Mesenchymal stem cell (in vitro differentiated cells and primary cell): ENCODE measurements around the gene PODNL1.

Experiments used
- DNase-seq: peaks from one replicate; pipeline ENCODE4 v3.0.0-alpha.2; 2013
- H2AFZ ChIP-seq: one replicate; pipeline ENCODE4 v1.6.1; 2013; ENCODE audit warnings: low read depth, mild to moderate bottlenecking, control low read depth, inconsistent platforms, low read length, moderate library complexity
- H2AK5ac ChIP-seq: 2 replicates; pipeline ENCODE4 v1.6.1; 2013; ENCODE audit warnings: low read length, moderate library complexity, mild to moderate bottlenecking, inconsistent platforms; ENCODE audit not compliant: severe bottlenecking
- H2BK120ac ChIP-seq: one replicate; pipeline ENCODE4 v1.6.1; 2013; ENCODE audit warnings: low read depth, mild to moderate bottlenecking, inconsistent platforms, low read length, moderate library complexity
- H2BK12ac ChIP-seq, 2 experiments: one replicate each; pipeline ENCODE4 v1.6.1; 2013; ENCODE audit warnings: inconsistent platforms in 2 of 2, low read length in 2 of 2, mild to moderate bottlenecking in 2 of 2, moderate library complexity in 2 of 2, control low read depth in 1 of 2
- H2BK15ac ChIP-seq: one replicate; pipeline ENCODE4 v1.6.1; 2013; ENCODE audit warnings: mild to moderate bottlenecking, low read depth, inconsistent platforms; ENCODE audit not compliant: poor library complexity, severe bottlenecking
- H2BK5ac ChIP-seq: 2 replicates; pipeline ENCODE4 v1.6.1; 2013; ENCODE audit warnings: low read depth, mild to moderate bottlenecking, low read length, control low read depth, inconsistent platforms; ENCODE audit not compliant: poor library complexity, severe bottlenecking
- H3K14ac ChIP-seq, 2 experiments: one replicate each; pipeline ENCODE4 v1.6.1; 2013; ENCODE audit warnings: inconsistent platforms in 2 of 2, low read length in 2 of 2, control low read depth in 1 of 2, mild to moderate bottlenecking in 1 of 2, moderate library complexity in 1 of 2
- H3K18ac ChIP-seq, 2 experiments: one replicate each; pipeline ENCODE4 v1.6.1; 2013; ENCODE audit warnings: inconsistent platforms in 2 of 2, low read length in 2 of 2, control low read depth in 1 of 2, low read depth in 1 of 2, mild to moderate bottlenecking in 1 of 2
- H3K23ac ChIP-seq, 2 experiments: one replicate each; pipeline ENCODE4 v1.6.1; 2013; ENCODE audit warnings: inconsistent platforms in 2 of 2, low read length in 2 of 2, mild to moderate bottlenecking in 2 of 2, moderate library complexity in 2 of 2, control low read depth in 1 of 2
- H3K27ac ChIP-seq: 2 replicates; pipeline ENCODE4 v1.5.1; 2013; ENCODE audit warnings: mild to moderate bottlenecking, moderate library complexity, low read length, control low read depth, inconsistent platforms; ENCODE audit not compliant: poor library complexity, severe bottlenecking
- H3K27me3 ChIP-seq, 2 experiments: 2 replicates each; pipeline versions ENCODE4 v1.6.1 to v1.7.0; 2013; ENCODE audit warnings: low read length in 2 of 2, mild to moderate bottlenecking in 2 of 2, moderate library complexity in 2 of 2, control low read depth in 1 of 2, inconsistent platforms in 1 of 2; ENCODE audit not compliant: control insufficient read depth in 1 of 2, insufficient read depth in 1 of 2
- H3K36me3 ChIP-seq, 2 experiments: 2 replicates each; pipeline versions ENCODE4 v1.6.1 to v1.7.0; 2013; ENCODE audit warnings: low read length in 2 of 2, control low read depth in 1 of 2, inconsistent platforms in 1 of 2, low read depth in 1 of 2, mild to moderate bottlenecking in 1 of 2; ENCODE audit not compliant: insufficient read depth in 2 of 2, control insufficient read depth in 1 of 2
- H3K4ac ChIP-seq, 2 experiments: one replicate each; pipeline ENCODE4 v1.6.1; 2013; ENCODE audit warnings: inconsistent platforms in 2 of 2, low read length in 2 of 2, mild to moderate bottlenecking in 2 of 2, moderate library complexity in 2 of 2, control low read depth in 1 of 2, low read depth in 1 of 2
- H3K4me1 ChIP-seq: 2 replicates; pipeline ENCODE4 v1.6.1; 2013; ENCODE audit warnings: low read depth, low read length, control low read depth; ENCODE audit not compliant: control insufficient read depth, insufficient read depth
- H3K4me2 ChIP-seq: 2 replicates; pipeline ENCODE4 v1.6.1; 2013; ENCODE audit warnings: low read length, mild to moderate bottlenecking, inconsistent platforms; ENCODE audit not compliant: poor library complexity, severe bottlenecking
- H3K4me3 ChIP-seq, 2 experiments: 2 replicates each; pipeline versions ENCODE4 v1.5.1 to v1.7.0; 2013; ENCODE audit warnings: low read length in 2 of 2, mild to moderate bottlenecking in 2 of 2, control low read depth in 1 of 2, low read depth in 1 of 2; ENCODE audit not compliant: insufficient read depth in 1 of 2
- H3K79me1 ChIP-seq: replicated peaks from 2 replicates; pipeline ENCODE4 v1.6.1; 2013; ENCODE audit warnings: mild to moderate bottlenecking, control low read depth, low read length, inconsistent platforms; ENCODE audit not compliant: poor library complexity, severe bottlenecking
- H3K9ac ChIP-seq: 2 replicates; pipeline ENCODE4 v1.7.0; 2013; ENCODE audit warnings: mild to moderate bottlenecking, low read length, moderate library complexity
- H3K9me3 ChIP-seq: 2 replicates; pipeline ENCODE4 v1.7.0; 2013; ENCODE audit warnings: mild to moderate bottlenecking, low read length; ENCODE audit not compliant: control insufficient read depth
- H4K8ac ChIP-seq: one replicate; pipeline ENCODE4 v1.6.1; 2013; ENCODE audit warnings: inconsistent platforms, mild to moderate bottlenecking, low read length, moderate library complexity
- H4K91ac ChIP-seq: one replicate; pipeline ENCODE4 v1.6.1; 2013; ENCODE audit warnings: mild to moderate bottlenecking, low read length, inconsistent platforms
- WGBS: methylation state at CpG from one replicate; pipeline ENCODE4 v1.1.7; 2013; ENCODE audit warnings: mixed read lengths; 5-methylcytosine and 5-hydroxymethylcytosine counted together

The PODNL1 gene

DNA sequence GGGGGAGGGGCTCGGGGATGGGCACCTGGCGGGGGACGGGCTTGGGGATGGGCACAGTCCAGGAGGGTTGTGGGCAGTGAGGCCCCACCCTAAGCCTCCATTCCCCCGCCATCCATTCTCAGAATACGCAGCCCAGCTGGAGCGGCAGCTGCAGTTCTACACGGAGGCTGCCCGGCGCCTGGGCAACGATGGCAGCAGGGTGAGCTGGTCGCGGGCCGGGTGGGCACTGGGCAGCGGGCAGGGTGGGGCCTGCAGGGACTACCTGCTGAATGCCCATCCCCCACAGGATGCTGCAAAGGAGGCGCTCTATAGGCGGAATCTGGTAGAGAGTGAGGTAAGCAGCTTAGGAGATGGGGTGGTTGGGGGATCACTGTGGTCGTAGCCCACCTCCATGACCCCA lies 8.3 kb downstream of the PODNL1 start:
- H3K9ac ChIP-seq, result no peak overlapping the region
- no peak overlapping the region for H2BK15ac ChIP-seq
- no peak overlapping the region for H3K18ac ChIP-seq
- H4K91ac ChIP-seq, result no peak overlapping the region
- peak overlapping the region in 1 of 2 experiments; percentile 10 for H3K4me3 ChIP-seq
- no peaks in the 10 kb centered on the region for H3K79me1 ChIP-seq
- H3K9me3 ChIP-seq, result no peaks in the 10 kb centered on the region
- peaks cover 0 to 15% of the 10 kb centered on the region in 2 experiments for H3K27me3 ChIP-seq
- no peak overlapping the region for H4K8ac ChIP-seq
- no peak overlapping the region for H3K23ac ChIP-seq
- H3K4me1 ChIP-seq, result no peaks in the 10 kb centered on the region
- no peak for DNase-seq
- no peak overlapping the region for H2BK5ac ChIP-seq
- H2BK120ac ChIP-seq, result no peak overlapping the region
- no peak overlapping the region for H3K27ac ChIP-seq
- no peak overlapping the region for H2AK5ac ChIP-seq
- no peak overlapping the region for H3K4me2 ChIP-seq
- 91% methylated on average over 12 of the region's 17 CpGs for WGBS
- H2BK12ac ChIP-seq, result no peak overlapping the region
- peaks cover 35 to 50% of the 10 kb centered on the region in 2 experiments for H3K36me3 ChIP-seq
- no peak overlapping the region for H3K14ac ChIP-seq
- no peak overlapping the region for H3K4ac ChIP-seq
- H2AFZ ChIP-seq, result no peak overlapping the region

- H3K4me1 ChIP-seq, result no peaks in the 10 kb centered on the region
- no peak overlapping the region for H3K9ac ChIP-seq
- H3K23ac ChIP-seq, result no peak overlapping the region
- no peak for DNase-seq
- peaks cover 40 to 55% of the 10 kb centered on the region in 2 experiments for H3K36me3 ChIP-seq
- no peak overlapping the region for H4K91ac ChIP-seq
- H2AK5ac ChIP-seq, result no peak overlapping the region
- no peak overlapping the region for H2BK5ac ChIP-seq
- H2BK15ac ChIP-seq, result no peak overlapping the region
- H3K14ac ChIP-seq, result no peak overlapping the region
- no peak overlapping the region for H3K4me2 ChIP-seq
- H3K4me3 ChIP-seq, result peak overlapping the region in 1 of 2 experiments; percentile 20
- no peaks in the 10 kb centered on the region for H3K79me1 ChIP-seq
- no peak overlapping the region for H2AFZ ChIP-seq
- no peak overlapping the region for H4K8ac ChIP-seq
- H3K18ac ChIP-seq, result no peak overlapping the region
- H3K9me3 ChIP-seq, result no peaks in the 10 kb centered on the region
- H3K4ac ChIP-seq, result no peak overlapping the region
- peaks cover 0 to 9% of the 10 kb centered on the region in 2 experiments for H3K27me3 ChIP-seq
- H3K27ac ChIP-seq, result no peak overlapping the region
- 97% methylated on average over 10 of the region's 12 CpGs for WGBS
- no peak overlapping the region for H2BK12ac ChIP-seq
- H2BK120ac ChIP-seq, result no peak overlapping the region
These were observed 8.9 kb downstream of the PODNL1 start for GRCh38 chr19:13929340-13929739.

DNA sequence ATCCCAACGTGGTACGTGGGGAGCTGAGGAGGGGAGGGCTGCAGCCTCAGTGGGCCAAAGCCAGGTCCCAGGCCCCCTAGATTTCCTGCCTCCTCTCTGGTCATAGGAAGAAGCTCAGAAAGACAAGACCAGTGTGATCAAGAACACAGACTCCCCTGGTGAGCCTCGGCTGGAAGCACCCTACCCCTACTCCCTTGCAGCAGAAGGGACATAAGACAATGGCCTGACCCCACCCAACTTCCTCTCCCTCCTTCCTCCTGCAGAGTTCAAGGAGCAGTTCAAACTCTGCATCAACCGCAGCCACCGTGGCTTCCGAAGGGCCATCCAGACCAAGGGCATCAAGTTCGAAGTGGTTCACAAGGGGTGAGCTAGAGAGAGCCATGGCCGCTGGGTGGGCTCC lies 11.5 kb downstream of the PODNL1 start:
- Histone ChIP-seq H2BK5ac (no peak overlapping the region), H3K27me3 (no peaks in the 10 kb centered on the region), H3K4ac (no peak overlapping the region), H3K4me3 (no peak overlapping the region), H3K36me3 (peaks cover 55 to 69% of the 10 kb centered on the region in 2 experiments), H3K23ac (no peak overlapping the region), H3K9me3 (no peaks in the 10 kb centered on the region), H2AK5ac (no peak overlapping the region), H4K8ac (no peak overlapping the region), H3K9ac (no peak overlapping the region), H3K4me1 (no peaks in the 10 kb centered on the region), H3K4me2 (no peak overlapping the region), H3K79me1 (no peaks in the 10 kb centered on the region), H2BK12ac (no peak overlapping the region), H2BK15ac (no peak overlapping the region), H3K27ac (no peak overlapping the region), H3K18ac (no peak overlapping the region), H4K91ac (no peak overlapping the region), H2BK120ac (no peak overlapping the region), H2AFZ (no peak overlapping the region), H3K14ac (no peak overlapping the region)
- WGBS, result 96% methylated on average over 8 of the region's 8 CpGs
- DNase-seq, result no peak

GRCh38 chr19:13926010-13926409 lies 12.2 kb downstream of the PODNL1 start:
- no peak for DNase-seq
- H4K91ac ChIP-seq, result no peak overlapping the region
- WGBS, result 82% methylated on average over 2 of the region's 4 CpGs

More at GRCh38 chr19:13926010-13926409, 12.2 kb downstream of the PODNL1 start:
- no peaks in the 10 kb centered on the region for H3K4me1 ChIP-seq
- H3K27ac ChIP-seq, result no peak overlapping the region
- H3K27me3 ChIP-seq, result no peaks in the 10 kb centered on the region
- H3K9me3 ChIP-seq, result peaks cover 2% of the 10 kb centered on the region
- H3K4ac ChIP-seq, result no peak overlapping the region
- H2AK5ac ChIP-seq, result no peak overlapping the region
- no peak overlapping the region for H2BK5ac ChIP-seq
- H2BK12ac ChIP-seq, result no peak overlapping the region
- no peak overlapping the region for H3K14ac ChIP-seq
- H2AFZ ChIP-seq, result no peak overlapping the region
- H4K8ac ChIP-seq, result no peak overlapping the region
- H3K23ac ChIP-seq, result no peak overlapping the region
- H3K4me2 ChIP-seq, result no peak overlapping the region
- H3K79me1 ChIP-seq, result no peaks in the 10 kb centered on the region
- peaks cover 59 to 69% of the 10 kb centered on the region in 2 experiments for H3K36me3 ChIP-seq
- H2BK15ac ChIP-seq, result no peak overlapping the region
- H3K9ac ChIP-seq, result no peak overlapping the region
- H2BK120ac ChIP-seq, result no peak overlapping the region
- no peak overlapping the region for H3K4me3 ChIP-seq
- H3K18ac ChIP-seq, result no peak overlapping the region
